OCI-LY3 (cell line): ENCODE results near the gene PHLDA2.
"Not testable (repeated sequence)": the region's sequence is repeated elsewhere in the genome, so short reads cannot be mapped to it uniquely, and the experiment has no call there.

Source experiments
- H2AFZ ChIP-seq: fragments of 200-600, 300-600 bp; shearing (Covaris generic); 2 replicates; pipeline ENCODE4 v1.6.0; 2014; ENCODE audit warnings: antibody characterized with exemption, low read depth, low read length
- H3K27ac ChIP-seq: fragments of 200-600, 300-600 bp; sonication (generic); 2 replicates; pipeline ENCODE4 v1.5.1; 2014; ENCODE audit warnings: mild to moderate bottlenecking, low read length, moderate library complexity, mixed read lengths
- H3K27me3 ChIP-seq: fragments of 200-600, 300-600 bp; sonication (generic); 2 replicates; pipeline ENCODE4 v1.6.1; 2014; ENCODE audit warnings: low read depth, low read length, mixed read lengths
- H3K36me3 ChIP-seq: fragments of 200-600, 300-600 bp; sonication (generic); replicated peaks from 2 replicates; pipeline ENCODE3; 2014; ENCODE audit warnings: low read depth, low read length, mixed read lengths
- H3K4me1 ChIP-seq: fragments of 300-600, 200-600 bp; sonication (generic); 2 replicates; pipeline ENCODE4 v1.6.1; 2014; ENCODE audit warnings: low read length, mixed read lengths
- H3K4me2 ChIP-seq: fragments of 200-600, 300-600 bp; sonication (generic); 2 replicates; pipeline ENCODE4 v1.6.1; 2014; ENCODE audit warnings: low read length, mixed read lengths
- H3K4me3 ChIP-seq: fragments of 300-600, 200-600 bp; sonication (generic); 2 replicates; pipeline ENCODE4 v1.5.1; 2014; ENCODE audit warnings: antibody characterized with exemption, mild to moderate bottlenecking, low read length, moderate library complexity
- H3K79me2 ChIP-seq: fragments of 300-600, 200-600 bp; shearing (Covaris generic); 2 replicates; pipeline ENCODE4 v1.6.1; 2014; ENCODE audit warnings: mild to moderate bottlenecking, low read length, mixed read lengths
- H3K9ac ChIP-seq: fragments of 300-600, 200-600 bp; shearing (Covaris generic); 2 replicates; pipeline ENCODE4 v1.6.0; 2014; ENCODE audit warnings: mild to moderate bottlenecking, low read length, moderate library complexity
- H3K9me3 ChIP-seq: fragments of 200-600, 300-600 bp; shearing (Covaris generic); 2 replicates; pipeline ENCODE4 v1.6.1; 2014; ENCODE audit warnings: low read length, mixed read lengths; ENCODE audit not compliant: insufficient read depth
- H4K20me1 ChIP-seq: fragments of 200-600, 300-600 bp; sonication (generic); 2 replicates; pipeline ENCODE4 v1.6.1; 2016; ENCODE audit warnings: low read length, mixed read lengths; ENCODE audit not compliant: insufficient read depth
- CTCF ChIP-seq: fragments of 200-600, 300-600 bp; sonication (generic); IDR thresholded peaks from 2 replicates; pipeline ENCODE4 v1.5.1; 2014; ENCODE audit warnings: antibody characterized with exemption, low read length, low read depth
- EZH2phosphoT487 ChIP-seq: fragments of 200-600 bp; shearing (Covaris generic); IDR thresholded peaks from 2 replicates; pipeline ENCODE4 v1.6.1; 2018; ENCODE audit warnings: antibody characterized with exemption, mixed run types, low read depth

PHLDA2 gene

DNA sequence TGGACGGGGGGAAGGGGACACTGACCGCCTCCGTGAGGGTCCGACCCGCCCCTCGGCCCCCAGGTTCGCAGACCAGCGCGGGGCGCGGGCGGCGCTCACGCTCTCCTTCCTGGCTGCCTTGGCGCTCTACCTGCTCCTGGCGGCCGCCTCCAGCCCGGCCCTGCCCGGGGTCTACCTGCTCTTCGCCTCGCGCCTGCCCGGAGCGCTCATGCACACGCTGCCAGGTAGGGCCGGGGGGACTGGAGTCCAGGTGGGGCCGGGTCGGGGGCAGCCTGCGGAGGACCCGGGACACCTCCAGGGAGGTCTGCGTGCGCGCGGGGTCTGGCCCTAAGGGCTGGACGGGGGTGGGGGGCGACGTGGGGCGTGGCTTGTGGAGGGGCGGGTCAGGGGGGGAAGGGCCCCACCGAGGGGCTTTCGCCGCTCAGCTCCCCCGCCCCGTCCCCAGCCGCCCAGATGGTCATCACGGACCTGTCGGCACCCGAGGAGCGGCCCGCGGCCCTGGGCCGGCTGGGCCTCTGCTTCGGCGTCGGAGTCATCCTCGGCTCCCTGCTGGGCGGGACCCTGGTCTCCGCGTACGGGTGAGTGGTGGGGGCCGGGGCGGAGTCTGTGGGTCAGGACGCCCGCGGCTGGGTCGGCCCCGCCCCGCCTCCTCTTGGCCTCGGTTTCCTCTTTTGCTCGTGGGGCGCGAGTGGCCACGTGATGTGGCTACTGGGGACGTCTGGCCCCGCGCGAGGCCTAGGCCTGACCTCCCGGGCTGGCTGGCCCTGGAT, 19.9 kb downstream of the PHLDA2 start:
- Histone ChIP-seq H3K9me3 (no peaks in the 10 kb centered on the region), H3K79me2 (no peaks in the 10 kb centered on the region), H3K27me3 (no peaks in the 10 kb centered on the region), H3K9ac (no peak overlapping the region), H3K4me2 (no peak overlapping the region), H2AFZ (no peak overlapping the region), H3K4me3 (no peak overlapping the region), H3K4me1 (no peaks in the 10 kb centered on the region), H3K36me3 (no peaks in the 10 kb centered on the region), H3K27ac (no peak overlapping the region), H4K20me1 (no peaks in the 10 kb centered on the region)
- no peak for TF ChIP-seq CTCF
- TF ChIP-seq EZH2phosphoT487 = no peak

- H3K4me3 ChIP-seq = no peak overlapping the region
- H3K9me3 ChIP-seq = no peaks in the 10 kb centered on the region
- no peaks in the 10 kb centered on the region for H3K36me3 ChIP-seq
- H3K27ac ChIP-seq = no peak overlapping the region
- H3K9ac ChIP-seq = no peak overlapping the region
- H3K79me2 ChIP-seq = no peaks in the 10 kb centered on the region
- no peak for TF ChIP-seq CTCF
- no peak for TF ChIP-seq EZH2phosphoT487
- no peak overlapping the region for H3K4me2 ChIP-seq
- no peaks in the 10 kb centered on the region for H3K27me3 ChIP-seq
- H4K20me1 ChIP-seq = no peaks in the 10 kb centered on the region
- no peak overlapping the region for H2AFZ ChIP-seq
- no peaks in the 10 kb centered on the region for H3K4me1 ChIP-seq
Observed at GRCh38 chr11:2908130-2908529, 21.1 kb downstream of the PHLDA2 start.

DNA sequence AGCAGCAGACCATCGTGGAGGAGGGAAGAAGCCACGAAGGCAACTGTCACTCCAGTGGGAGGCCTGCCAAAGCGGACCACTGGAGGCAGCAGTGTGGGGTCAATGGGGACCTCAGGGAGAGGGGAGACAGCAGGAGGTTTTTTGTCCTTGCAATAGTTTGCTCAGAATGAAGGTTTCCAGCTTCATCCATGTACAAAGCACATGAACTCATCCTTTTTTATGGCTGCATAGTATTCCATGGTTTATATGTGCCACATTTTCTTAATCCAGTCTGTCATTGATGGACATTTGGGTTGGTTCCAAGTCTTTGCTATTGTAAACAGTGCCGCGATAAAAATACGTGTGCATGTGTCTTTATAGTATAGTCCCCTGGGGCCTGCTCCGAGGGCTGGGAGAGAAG, 23.9 kb downstream of the PHLDA2 start:
- H3K36me3 ChIP-seq, H3K4me2 ChIP-seq: not testable (repeated sequence)

GRCh38 chr11:2904153-2905052, 24.8 kb downstream of the PHLDA2 start:
- no peak overlapping the region for H3K4me3 ChIP-seq
- no peaks in the 10 kb centered on the region for H3K36me3 ChIP-seq
- no peak overlapping the region for H2AFZ ChIP-seq
- no peak for TF ChIP-seq EZH2phosphoT487
- no peak for TF ChIP-seq CTCF
- no peaks in the 10 kb centered on the region for H3K79me2 ChIP-seq
- H3K27ac ChIP-seq = no peak overlapping the region
- H3K4me1 ChIP-seq = peaks cover 17% of the 10 kb centered on the region
- H3K4me2 ChIP-seq = no peak overlapping the region
- H3K27me3 ChIP-seq = no peaks in the 10 kb centered on the region
- no peaks in the 10 kb centered on the region for H4K20me1 ChIP-seq
- no peaks in the 10 kb centered on the region for H3K9me3 ChIP-seq
- H3K9ac ChIP-seq = no peak overlapping the region

More for the DNA sequence above, 23.9 kb downstream of the PHLDA2 start:
- not testable (repeated sequence) for H2AFZ ChIP-seq, H3K27me3 ChIP-seq, H3K27ac ChIP-seq, H4K20me1 ChIP-seq, H3K4me3 ChIP-seq, H3K4me1 ChIP-seq, H3K9me3 ChIP-seq, H3K79me2 ChIP-seq, H3K9ac ChIP-seq
